HUES6 (cell line): ENCODE results near the gene NOG.
A peak's percentile ranks its signal among the peaks of the same experiment; 100 is the strongest.

Experiments
- H3K27ac ChIP-seq: 2 replicates; pipeline ENCODE4 v1.7.0; 2013; ENCODE audit warnings: low read depth, mild to moderate bottlenecking, low read length, inconsistent platforms
- H3K27me3 ChIP-seq: 2 replicates; pipeline ENCODE4 v1.6.1; 2013; ENCODE audit warnings: low read length; ENCODE audit not compliant: control insufficient read depth, insufficient read depth
- H3K36me3 ChIP-seq: 2 replicates; pipeline ENCODE4 v1.6.1; 2013; ENCODE audit warnings: low read length; ENCODE audit not compliant: control insufficient read depth, insufficient read depth
- H3K4me1 ChIP-seq: 2 replicates; pipeline ENCODE4 v1.6.1; 2013; ENCODE audit warnings: low read length; ENCODE audit not compliant: control insufficient read depth, insufficient read depth
- H3K4me3 ChIP-seq: 2 replicates; pipeline ENCODE4 v1.5.1; 2013; ENCODE audit warnings: low read depth, low read length
- H3K9ac ChIP-seq: one replicate; pipeline ENCODE4 v1.6.1; 2013; ENCODE audit warnings: mild to moderate bottlenecking, low read length
- H3K9me3 ChIP-seq: 2 replicates; pipeline ENCODE4 v1.6.1; 2013; ENCODE audit warnings: low read depth, low read length; ENCODE audit not compliant: control insufficient read depth, insufficient read depth

The NOG gene

GRCh38 chr17:56597495-56597990 lies 4.0 kb downstream of the NOG start:
- Histone ChIP-seq H3K27me3 (peaks cover 65% of the 10 kb centered on the region), H3K4me1 (peaks cover 14% of the 10 kb centered on the region), H3K4me3 (peak overlapping the region; percentile 55), H3K27ac (no peak overlapping the region), H3K9ac (peak overlapping the region; percentile 38), H3K36me3 (no peaks in the 10 kb centered on the region), H3K9me3 (no peaks in the 10 kb centered on the region)

- Histone ChIP-seq H3K9me3 (no peaks in the 10 kb centered on the region), H3K4me1 (peaks cover 14% of the 10 kb centered on the region), H3K9ac (no peak overlapping the region), H3K27me3 (peaks cover 63% of the 10 kb centered on the region), H3K4me3 (no peak overlapping the region), H3K36me3 (no peaks in the 10 kb centered on the region), H3K27ac (no peak overlapping the region)
Observed at GRCh38 chr17:56598466-56598865, 5.0 kb downstream of the NOG start.

DNA sequence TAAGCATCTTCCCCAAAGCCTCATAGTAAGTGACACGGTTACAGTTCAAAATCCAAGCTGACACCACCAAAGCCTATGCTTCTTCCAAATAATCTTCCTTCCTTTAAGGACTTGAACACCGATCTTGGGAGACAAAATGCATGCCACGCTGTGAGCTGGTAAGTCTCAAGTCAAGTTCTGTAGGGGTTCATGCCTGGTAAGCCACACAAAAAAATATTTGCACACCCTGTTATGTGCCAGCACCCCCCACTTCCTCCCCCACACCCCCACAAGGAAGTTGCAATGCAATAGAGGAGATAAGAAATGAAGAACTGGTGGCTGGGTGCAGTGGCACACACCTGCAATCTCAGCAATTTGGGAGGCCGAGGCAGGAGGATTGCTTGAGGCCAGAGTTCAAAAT lies 5.6 kb downstream of the NOG start:
- no peak overlapping the region for H3K9ac ChIP-seq
- H3K9me3 ChIP-seq = no peaks in the 10 kb centered on the region
- H3K27me3 ChIP-seq = peaks cover 59% of the 10 kb centered on the region
- H3K27ac ChIP-seq = no peak overlapping the region
- peaks cover 14% of the 10 kb centered on the region for H3K4me1 ChIP-seq
- H3K36me3 ChIP-seq = no peaks in the 10 kb centered on the region
- no peak overlapping the region for H3K4me3 ChIP-seq

DNA sequence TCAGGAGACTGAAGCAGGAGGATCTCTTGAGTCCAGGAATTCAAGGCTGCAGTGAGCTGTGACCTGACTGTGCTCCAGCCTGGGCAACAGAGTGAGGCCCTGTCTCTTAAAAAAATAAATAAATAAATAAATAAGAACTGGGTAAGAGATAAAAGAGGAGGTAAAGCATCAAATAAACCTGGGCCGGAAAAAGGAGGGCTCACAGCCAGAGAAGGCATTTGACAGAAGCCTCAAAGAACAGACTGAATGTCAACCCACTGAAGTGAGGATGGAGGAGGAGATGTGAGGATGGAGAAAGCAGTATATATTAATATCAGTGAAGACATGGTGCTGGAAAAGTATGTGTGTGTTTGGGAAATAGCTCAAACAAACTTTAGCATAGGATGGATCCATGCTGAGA lies 6.1 kb downstream of the NOG start:
- Histone ChIP-seq H3K4me1 (peaks cover 14% of the 10 kb centered on the region), H3K27ac (no peak overlapping the region), H3K9ac (no peak overlapping the region)

GRCh38 chr17:56600256-56600655 lies 6.8 kb downstream of the NOG start:
- H3K36me3 ChIP-seq = no peaks in the 10 kb centered on the region
- peaks cover 10% of the 10 kb centered on the region for H3K4me1 ChIP-seq
- no peak overlapping the region for H3K9ac ChIP-seq
- no peak overlapping the region for H3K4me3 ChIP-seq
- H3K27ac ChIP-seq = no peak overlapping the region
- peaks cover 48% of the 10 kb centered on the region for H3K27me3 ChIP-seq
- H3K9me3 ChIP-seq = no peaks in the 10 kb centered on the region

More for the DNA sequence above, 6.1 kb downstream of the NOG start:
- H3K27me3 ChIP-seq = peaks cover 55% of the 10 kb centered on the region
- H3K4me3 ChIP-seq = no peak overlapping the region
- H3K9me3 ChIP-seq = no peaks in the 10 kb centered on the region
- H3K36me3 ChIP-seq = no peaks in the 10 kb centered on the region

DNA sequence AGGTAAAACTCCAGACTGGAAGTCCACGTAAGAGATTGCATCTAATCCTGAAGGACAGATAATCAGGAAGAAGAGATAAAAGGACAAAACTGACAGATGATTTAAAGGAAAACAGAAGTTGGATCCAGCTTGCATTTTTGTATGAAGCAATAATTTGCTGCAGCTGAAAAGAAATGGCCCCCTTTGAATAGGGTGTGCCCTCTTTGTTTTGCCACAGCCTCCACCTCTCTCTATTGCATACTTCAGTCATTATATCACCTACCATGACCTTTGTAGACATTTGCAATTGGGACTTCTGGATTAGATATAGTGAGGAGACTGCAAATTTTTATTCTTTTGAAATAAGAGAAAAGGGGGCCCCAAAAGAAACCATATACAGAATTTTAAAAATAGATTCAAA lies 8.1 kb downstream of the NOG start:
- Histone ChIP-seq H3K27me3 (peaks cover 36% of the 10 kb centered on the region), H3K27ac (no peak overlapping the region), H3K36me3 (no peaks in the 10 kb centered on the region), H3K4me3 (no peak overlapping the region), H3K4me1 (peaks cover 9% of the 10 kb centered on the region), H3K9ac (no peak overlapping the region), H3K9me3 (no peaks in the 10 kb centered on the region)

GRCh38 chr17:56602292-56603130 lies 9.0 kb downstream of the NOG start:
- Histone ChIP-seq H3K9me3 (no peaks in the 10 kb centered on the region), H3K4me1 (peaks cover 9% of the 10 kb centered on the region), H3K27me3 (peaks cover 29% of the 10 kb centered on the region), H3K36me3 (no peaks in the 10 kb centered on the region), H3K4me3 (no peak overlapping the region), H3K27ac (no peak overlapping the region), H3K9ac (no peak overlapping the region)

DNA sequence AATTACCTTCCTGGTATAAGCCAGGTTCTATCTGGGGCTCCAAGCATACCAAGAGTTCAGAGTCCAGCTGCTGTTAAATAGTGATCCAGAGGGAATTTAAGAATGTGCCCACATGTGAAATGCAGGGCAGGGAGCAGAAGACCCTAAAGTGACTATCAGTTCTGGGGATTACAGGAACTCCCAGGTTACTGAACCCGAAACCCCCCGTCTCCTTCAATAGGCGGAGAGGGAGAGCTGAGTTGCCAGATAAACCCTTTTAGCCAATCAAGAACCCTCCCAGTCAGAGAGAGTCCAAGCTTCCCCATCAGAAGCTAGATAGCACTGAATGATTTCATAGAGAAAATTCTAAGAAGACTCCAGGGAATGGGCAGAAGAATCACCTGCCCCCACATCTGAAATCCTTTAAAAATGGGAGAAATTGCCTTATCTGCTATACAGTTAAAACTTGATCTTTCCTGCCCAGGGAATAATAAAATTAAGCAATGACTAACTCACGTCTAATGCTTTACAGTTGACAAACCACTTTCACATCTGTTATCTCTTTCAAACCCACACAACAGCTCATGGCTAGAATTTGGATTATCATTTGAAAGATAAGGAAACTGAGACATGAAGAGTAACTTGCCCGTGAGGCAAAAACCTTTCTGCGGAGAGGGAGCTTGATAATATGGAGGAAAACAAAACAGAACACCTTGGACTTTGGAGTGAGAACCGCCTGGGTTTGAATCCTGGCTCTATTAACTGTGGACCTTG lies 10.2 kb downstream of the NOG start:
- Histone ChIP-seq H3K36me3 (no peaks in the 10 kb centered on the region), H3K27ac (no peak overlapping the region), H3K4me1 (no peaks in the 10 kb centered on the region; the same call in 1 of the 2 replicates), H3K27me3 (peaks cover 18% of the 10 kb centered on the region), H3K9ac (no peak overlapping the region), H3K9me3 (no peaks in the 10 kb centered on the region), H3K4me3 (no peak overlapping the region)

DNA sequence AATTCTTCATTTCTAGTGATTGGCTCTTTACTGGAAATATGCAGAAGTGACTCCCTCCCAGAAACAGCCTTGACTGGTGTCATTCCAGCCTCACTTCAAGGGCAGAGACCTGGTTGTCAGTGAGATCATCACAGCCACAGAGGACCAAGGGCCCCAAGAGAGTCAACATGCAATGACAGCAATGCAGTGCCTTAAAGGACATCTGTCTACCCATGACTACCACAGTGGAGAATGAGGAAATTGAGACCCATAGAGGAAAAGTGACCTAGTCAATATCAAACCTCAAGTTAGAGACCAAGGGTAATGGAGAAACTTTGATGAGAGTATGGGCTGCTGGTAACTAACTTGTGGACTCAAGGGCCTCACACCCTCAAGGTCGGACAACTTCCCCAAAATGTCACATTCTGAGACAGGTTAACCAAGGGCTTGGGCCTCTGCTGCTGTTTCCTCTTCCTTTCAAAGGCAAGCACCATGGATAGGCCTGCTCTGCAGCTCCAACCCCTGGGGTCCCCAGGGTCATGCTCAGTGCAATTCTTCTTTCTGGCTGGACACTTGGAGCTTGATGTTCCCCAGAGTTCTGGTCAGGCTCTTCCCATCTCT lies 11.3 kb downstream of the NOG start:
- no peaks in the 10 kb centered on the region for H3K9me3 ChIP-seq
- no peak overlapping the region for H3K27ac ChIP-seq
- no peak overlapping the region for H3K4me3 ChIP-seq
- H3K27me3 ChIP-seq = peaks cover 9% of the 10 kb centered on the region
- H3K9ac ChIP-seq = no peak overlapping the region
- H3K36me3 ChIP-seq = no peaks in the 10 kb centered on the region
- no peaks in the 10 kb centered on the region for H3K4me1 ChIP-seq

DNA sequence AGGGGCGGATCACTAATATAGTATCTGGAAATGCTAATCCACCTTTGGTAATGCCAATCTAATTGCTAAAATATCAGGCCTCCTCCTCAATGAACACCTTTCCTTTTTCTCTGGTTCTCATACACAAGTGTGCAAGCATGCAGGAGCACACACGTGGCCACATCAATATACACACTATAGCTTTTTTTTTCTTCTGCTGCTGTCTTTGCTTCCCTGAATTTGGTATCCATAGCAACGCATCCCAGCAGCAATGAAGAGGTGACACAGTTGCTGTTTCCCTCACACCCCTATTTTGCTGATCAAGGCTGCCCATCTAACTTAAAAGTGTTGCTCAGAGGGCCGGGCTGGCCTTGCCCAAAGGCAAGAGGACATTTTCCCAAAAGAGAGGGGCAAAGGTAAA lies 15.4 kb downstream of the NOG start:
- H3K27ac ChIP-seq = no peak overlapping the region
- peaks cover 6% of the 10 kb centered on the region for H3K27me3 ChIP-seq

GRCh38 chr17:56610321-56610720 lies 16.8 kb downstream of the NOG start:
- H3K4me3 ChIP-seq = no peak overlapping the region
- H3K9ac ChIP-seq = no peak overlapping the region
- peaks cover 4% of the 10 kb centered on the region; the same call in 1 of the 2 replicates for H3K27me3 ChIP-seq
- no peaks in the 10 kb centered on the region for H3K4me1 ChIP-seq
- no peaks in the 10 kb centered on the region for H3K36me3 ChIP-seq
- H3K9me3 ChIP-seq = no peaks in the 10 kb centered on the region
- no peak overlapping the region for H3K27ac ChIP-seq

More for the DNA sequence above, 15.4 kb downstream of the NOG start:
- Histone ChIP-seq H3K9ac (no peak overlapping the region), H3K4me1 (no peaks in the 10 kb centered on the region), H3K9me3 (no peaks in the 10 kb centered on the region), H3K4me3 (no peak overlapping the region), H3K36me3 (no peaks in the 10 kb centered on the region)
